Neural progenitor cell (in vitro differentiated cells): ENCODE results near the gene MYO6. TPM values are rescaled to one million over a fixed set of nuclear protein-coding genes. Genes with fewer than 3 reads are reported as not detected.

Experiments
- DNase-seq: peaks from one replicate; pipeline ENCODE4 v3.0.0-alpha.2; 2016; ENCODE audit warnings: low spot score
- H2AFZ ChIP-seq: fragments of 200-600 bp; sonication (generic); replicated peaks from 2 replicates; pipeline ENCODE4 v1.6.1; 2016; ENCODE audit warnings: antibody characterized with exemption
- H3F3A ChIP-seq: fragments of 200-600 bp; sonication (generic); 2 replicates; pipeline ENCODE4 v1.6.1; 2016; ENCODE audit warnings: antibody characterized with exemption, low read depth
- H3K27ac ChIP-seq: fragments of 200-600 bp; sonication (generic); 2 replicates; pipeline ENCODE4 v1.5.1; 2016; ENCODE audit warnings: mild to moderate bottlenecking
- H3K27me3 ChIP-seq: fragments of 200-600 bp; sonication (generic); 2 replicates; pipeline ENCODE4 v1.6.1; 2016; ENCODE audit warnings: mild to moderate bottlenecking, moderate library complexity
- H3K36me3 ChIP-seq: fragments of 200-600 bp; sonication (generic); 2 replicates; pipeline ENCODE4 v1.5.1; 2016
- H3K4me1 ChIP-seq: fragments of 200-600 bp; sonication (generic); 2 replicates; pipeline ENCODE4 v1.6.1; 2016; ENCODE audit warnings: mixed run types
- H3K4me2 ChIP-seq: fragments of 200-600 bp; sonication (generic); 2 replicates; pipeline ENCODE4 v1.6.1; 2016
- H3K4me3 ChIP-seq: fragments of 200-600 bp; sonication (generic); 2 replicates; pipeline ENCODE4 v1.5.1; 2016
- H3K79me2 ChIP-seq: fragments of 200-600 bp; sonication (generic); 2 replicates; pipeline ENCODE4 v1.6.1; 2016; ENCODE audit warnings: low read depth
- H3K9ac ChIP-seq: fragments of 200-600 bp; sonication (generic); 2 replicates; pipeline ENCODE4 v1.6.1; 2016
- H3K9me3 ChIP-seq: fragments of 200-600 bp; sonication (generic); 2 replicates; pipeline ENCODE4 v1.5.1; 2016; ENCODE audit warnings: low read depth
- H4K20me1 ChIP-seq: fragments of 200-600 bp; sonication (generic); 2 replicates; pipeline ENCODE4 v1.6.1; 2016; ENCODE audit warnings: low read depth
- H3K27ac Mint-ChIP-seq: 3 replicates; pipeline ENCODE4 v1.8.0; 2021; ENCODE audit warnings: mixed read lengths
- H3K27me3 Mint-ChIP-seq: 2 replicates; pipeline ENCODE4 v1.8.0; 2022; ENCODE audit warnings: low read depth, mild to moderate bottlenecking, inconsistent platforms, moderate library complexity, mixed read lengths; ENCODE audit not compliant: insufficient read depth
- H3K36me3 Mint-ChIP-seq: 3 replicates; pipeline ENCODE4 v1.8.0; 2021; ENCODE audit warnings: mixed read lengths
- H3K4me1 Mint-ChIP-seq: 3 replicates; pipeline ENCODE4 v1.8.0; 2021; ENCODE audit warnings: mixed read lengths
- H3K4me3 Mint-ChIP-seq: 3 replicates; pipeline ENCODE4 v1.8.0; 2021; ENCODE audit warnings: mild to moderate bottlenecking, moderate library complexity, mixed read lengths
- H3K9me3 Mint-ChIP-seq: 3 replicates; pipeline ENCODE4 v1.8.0; 2020; ENCODE audit warnings: mixed read lengths
- CTCF ChIP-seq: fragments of 200-600 bp; sonication (generic); IDR thresholded peaks from 2 replicates; pipeline ENCODE4 v1.5.1; 2017; ENCODE audit warnings: antibody characterized with exemption, mild to moderate bottlenecking
- EZH2 ChIP-seq: fragments of 200-600 bp; sonication (generic); IDR thresholded peaks from 2 replicates; pipeline ENCODE4 v1.6.1; 2017; ENCODE audit warnings: antibody characterized with exemption, mild to moderate bottlenecking, moderate library complexity
- EZH2phosphoT487 ChIP-seq: fragments of 200-600 bp; sonication (generic); IDR thresholded peaks from 2 replicates; pipeline ENCODE4 v1.6.1; 2017; ENCODE audit warnings: antibody characterized with exemption
- total RNA-seq: library from RNA; depleted of rRNA; stranded (reverse); fragments of >200 nt; gene quantifications from 2 replicates; pipeline ENCODE4 v1.2.3, GENCODE V29; 2015; ENCODE audit warnings: low replicate concordance

Gene MYO6
- total RNA-seq, 1 donor from 2014 or later = 23.0 TPM

DNA sequence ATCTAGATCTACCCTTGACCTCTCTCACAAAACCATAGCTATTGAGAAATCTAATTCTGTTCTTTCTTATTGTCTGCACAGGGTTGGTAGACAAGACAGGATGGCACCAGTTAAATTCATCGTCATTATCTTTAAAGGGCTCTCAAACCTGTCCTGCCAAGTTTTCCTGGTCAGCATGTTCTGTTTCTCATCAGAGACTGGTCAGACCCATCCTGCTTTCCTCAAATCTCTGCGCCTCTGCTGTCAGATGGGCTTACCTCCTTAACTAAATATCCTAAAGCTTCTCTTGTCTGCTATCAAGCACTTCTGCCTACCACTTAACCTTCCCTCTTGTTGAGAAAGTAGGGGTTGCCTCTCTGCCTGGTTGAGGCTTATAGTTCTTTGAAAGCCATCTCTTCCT, 125.2 kb downstream of the MYO6 start:
- Mint-ChIP-seq H3K36me3 (no peaks in the 10 kb centered on the region), H3K27me3 (no peaks in the 10 kb centered on the region), H3K9me3 (no peaks in the 10 kb centered on the region), H3K4me1 (peaks cover 5% of the 10 kb centered on the region), H3K27ac (no peak overlapping the region), H3K4me3 (no peak overlapping the region)
- H3K4me1 ChIP-seq = no peaks in the 10 kb centered on the region
- H3K27me3 ChIP-seq = no peaks in the 10 kb centered on the region
- no peak overlapping the region for H3K9ac ChIP-seq
- TF ChIP-seq CTCF = no peak
- no peak for TF ChIP-seq EZH2phosphoT487
- TF ChIP-seq EZH2 = no peak
- no peak overlapping the region for H3K4me3 ChIP-seq
- DNase-seq = no peak
- no peak overlapping the region for H2AFZ ChIP-seq
- no peaks in the 10 kb centered on the region for H3K36me3 ChIP-seq
- no peaks in the 10 kb centered on the region for H4K20me1 ChIP-seq
- H3K4me2 ChIP-seq = no peak overlapping the region
- no peaks in the 10 kb centered on the region for H3K79me2 ChIP-seq
- no peaks in the 10 kb centered on the region for H3K9me3 ChIP-seq
- no peak overlapping the region for H3K27ac ChIP-seq
- no peaks in the 10 kb centered on the region for H3F3A ChIP-seq

- H3K36me3 Mint-ChIP-seq = no peaks in the 10 kb centered on the region
- Histone ChIP-seq H3F3A (no peaks in the 10 kb centered on the region), H3K9ac (no peak overlapping the region), H4K20me1 (no peaks in the 10 kb centered on the region), H3K4me1 (no peaks in the 10 kb centered on the region), H3K27ac (no peak overlapping the region), H3K4me2 (no peak overlapping the region), H3K79me2 (no peaks in the 10 kb centered on the region), H3K27me3 (no peaks in the 10 kb centered on the region), H3K36me3 (no peaks in the 10 kb centered on the region), H2AFZ (no peak overlapping the region), H3K4me3 (no peak overlapping the region), H3K9me3 (no peaks in the 10 kb centered on the region)
- no peak overlapping the region for H3K27ac Mint-ChIP-seq
- no peak overlapping the region for H3K4me3 Mint-ChIP-seq
- TF ChIP-seq CTCF = no peak
- no peak for TF ChIP-seq EZH2phosphoT487
- no peak for TF ChIP-seq EZH2
- no peaks in the 10 kb centered on the region for H3K27me3 Mint-ChIP-seq
- no peak for DNase-seq
- H3K4me1 Mint-ChIP-seq = peaks cover 5% of the 10 kb centered on the region
- H3K9me3 Mint-ChIP-seq = no peaks in the 10 kb centered on the region
Observed at GRCh38 chr6:75876152-75876551, 127.1 kb downstream of the MYO6 start.

DNA sequence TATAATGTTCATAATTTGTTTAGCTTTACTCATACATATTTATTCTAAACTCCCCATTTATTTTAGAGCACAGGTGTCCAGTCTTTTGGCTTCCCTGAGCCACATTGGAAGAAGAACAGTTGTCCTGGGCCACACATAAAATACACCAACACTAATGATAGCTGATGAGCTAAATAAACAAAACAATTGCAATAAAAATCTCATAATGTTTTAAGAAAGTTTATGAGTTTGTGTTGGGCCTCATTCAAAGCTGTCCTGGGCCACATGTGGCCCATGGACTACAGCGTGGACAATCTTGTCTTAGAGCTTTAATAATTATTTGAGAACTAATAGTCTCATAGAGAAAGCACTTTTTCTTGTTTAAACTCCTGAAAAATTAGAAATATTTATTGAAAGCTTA, 131.3 kb downstream of the MYO6 start:
- Histone ChIP-seq H3F3A (no peaks in the 10 kb centered on the region), H3K79me2 (no peaks in the 10 kb centered on the region), H4K20me1 (no peaks in the 10 kb centered on the region), H3K27me3 (no peaks in the 10 kb centered on the region), H3K27ac (no peak overlapping the region), H3K4me3 (no peak overlapping the region), H2AFZ (no peak overlapping the region), H3K36me3 (no peaks in the 10 kb centered on the region), H3K4me2 (no peak overlapping the region), H3K4me1 (no peaks in the 10 kb centered on the region), H3K9ac (no peak overlapping the region), H3K9me3 (no peaks in the 10 kb centered on the region)
- no peaks in the 10 kb centered on the region for H3K36me3 Mint-ChIP-seq
- no peak for DNase-seq
- H3K4me3 Mint-ChIP-seq = no peak overlapping the region
- H3K27ac Mint-ChIP-seq = no peak overlapping the region
- H3K9me3 Mint-ChIP-seq = no peaks in the 10 kb centered on the region
- TF ChIP-seq EZH2phosphoT487 (no peak), CTCF (no peak), EZH2 (no peak)
- H3K4me1 Mint-ChIP-seq = no peaks in the 10 kb centered on the region
- no peaks in the 10 kb centered on the region for H3K27me3 Mint-ChIP-seq

- Histone ChIP-seq H3K4me2 (no peak overlapping the region), H3K27ac (no peak overlapping the region), H3F3A (no peaks in the 10 kb centered on the region), H3K27me3 (no peaks in the 10 kb centered on the region), H3K9me3 (no peaks in the 10 kb centered on the region), H3K79me2 (no peaks in the 10 kb centered on the region), H3K9ac (no peak overlapping the region), H4K20me1 (no peaks in the 10 kb centered on the region), H3K36me3 (peaks cover 6% of the 10 kb centered on the region), H3K4me1 (no peaks in the 10 kb centered on the region), H3K4me3 (no peak overlapping the region), H2AFZ (no peak overlapping the region)
- DNase-seq = no peak
- Mint-ChIP-seq H3K4me1 (no peaks in the 10 kb centered on the region), H3K36me3 (peaks cover 2% of the 10 kb centered on the region), H3K4me3 (no peak overlapping the region), H3K27me3 (no peaks in the 10 kb centered on the region), H3K9me3 (no peaks in the 10 kb centered on the region), H3K27ac (no peak overlapping the region)
- TF ChIP-seq EZH2phosphoT487 = no peak
- TF ChIP-seq CTCF = no peak
- TF ChIP-seq EZH2 = no peak
Observed at GRCh38 chr6:75882734-75883133, 133.7 kb downstream of the MYO6 start.
